Epithelial cell of esophagus (primary cell): ENCODE data around the gene OPA1.

Experiments used
- DNase-seq: peaks from one replicate; pipeline ENCODE4 v3.0.0; 2010; ENCODE audit warnings: low read depth
- H3K4me3 ChIP-seq: 2 replicates; pipeline ENCODE4 v1.5.1; 2011; ENCODE audit warnings: mild to moderate bottlenecking, low read length, control low read depth
- TF ChIP-seq, protein P1 (sequence below): IDR thresholded peaks from 2 replicates; pipeline ENCODE4 v1.5.1; 2011; ENCODE audit warnings: low read depth, mild to moderate bottlenecking, low read length, control low read depth, inconsistent platforms; ENCODE audit not compliant: insufficient read depth; ENCODE audit errors: missing control alignments

Gene OPA1

DNA sequence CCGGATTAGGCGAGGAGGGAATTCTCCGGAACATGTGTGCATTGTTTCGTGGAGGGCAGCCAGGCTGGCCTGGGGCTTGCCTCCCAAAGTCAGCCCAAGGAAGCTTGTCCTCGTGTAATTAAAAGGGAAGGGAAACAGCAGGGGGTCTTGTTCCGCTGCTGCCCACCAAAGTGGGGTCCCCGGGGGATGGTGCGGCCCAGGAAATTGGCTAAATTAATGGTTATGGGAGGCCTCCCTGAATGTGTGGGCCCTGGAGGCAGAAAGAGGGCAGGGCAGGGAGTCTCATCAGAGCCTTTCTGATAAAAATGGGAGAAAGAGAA lies 118.1 kb downstream of the OPA1 start:
- H3K4me3 ChIP-seq = no peak overlapping the region
- TF ChIP-seq, protein P1, sequence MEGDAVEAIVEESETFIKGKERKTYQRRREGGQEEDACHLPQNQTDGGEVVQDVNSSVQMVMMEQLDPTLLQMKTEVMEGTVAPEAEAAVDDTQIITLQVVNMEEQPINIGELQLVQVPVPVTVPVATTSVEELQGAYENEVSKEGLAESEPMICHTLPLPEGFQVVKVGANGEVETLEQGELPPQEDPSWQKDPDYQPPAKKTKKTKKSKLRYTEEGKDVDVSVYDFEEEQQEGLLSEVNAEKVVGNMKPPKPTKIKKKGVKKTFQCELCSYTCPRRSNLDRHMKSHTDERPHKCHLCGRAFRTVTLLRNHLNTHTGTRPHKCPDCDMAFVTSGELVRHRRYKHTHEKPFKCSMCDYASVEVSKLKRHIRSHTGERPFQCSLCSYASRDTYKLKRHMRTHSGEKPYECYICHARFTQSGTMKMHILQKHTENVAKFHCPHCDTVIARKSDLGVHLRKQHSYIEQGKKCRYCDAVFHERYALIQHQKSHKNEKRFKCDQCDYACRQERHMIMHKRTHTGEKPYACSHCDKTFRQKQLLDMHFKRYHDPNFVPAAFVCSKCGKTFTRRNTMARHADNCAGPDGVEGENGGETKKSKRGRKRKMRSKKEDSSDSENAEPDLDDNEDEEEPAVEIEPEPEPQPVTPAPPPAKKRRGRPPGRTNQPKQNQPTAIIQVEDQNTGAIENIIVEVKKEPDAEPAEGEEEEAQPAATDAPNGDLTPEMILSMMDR = no peak
- DNase-seq = no peak

DNA sequence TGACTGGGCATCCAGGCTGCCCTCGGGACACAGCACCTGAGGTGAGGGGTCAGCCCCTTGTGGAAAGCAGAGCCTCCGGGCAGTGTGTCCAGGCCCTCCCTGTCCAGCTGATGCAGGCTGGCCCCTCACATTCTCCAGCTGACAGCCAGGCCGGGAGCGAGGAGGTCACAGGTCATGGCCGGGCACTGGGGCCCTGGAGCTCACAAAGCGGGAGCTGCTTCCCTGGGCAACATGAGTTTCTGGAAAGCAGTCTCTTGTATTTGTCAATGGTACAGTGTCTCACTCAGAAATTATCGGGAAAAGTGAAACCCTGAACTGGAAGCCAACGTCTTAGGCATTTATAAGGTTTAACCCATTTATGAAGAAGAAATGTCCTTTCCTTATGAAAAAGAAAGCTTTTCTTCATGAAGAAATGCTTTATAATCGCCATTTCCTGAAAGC lies 118.5 kb downstream of the OPA1 start:
- DNase-seq = no peak
- H3K4me3 ChIP-seq = no peak overlapping the region
- TF ChIP-seq, protein P1 = no peak

DNA sequence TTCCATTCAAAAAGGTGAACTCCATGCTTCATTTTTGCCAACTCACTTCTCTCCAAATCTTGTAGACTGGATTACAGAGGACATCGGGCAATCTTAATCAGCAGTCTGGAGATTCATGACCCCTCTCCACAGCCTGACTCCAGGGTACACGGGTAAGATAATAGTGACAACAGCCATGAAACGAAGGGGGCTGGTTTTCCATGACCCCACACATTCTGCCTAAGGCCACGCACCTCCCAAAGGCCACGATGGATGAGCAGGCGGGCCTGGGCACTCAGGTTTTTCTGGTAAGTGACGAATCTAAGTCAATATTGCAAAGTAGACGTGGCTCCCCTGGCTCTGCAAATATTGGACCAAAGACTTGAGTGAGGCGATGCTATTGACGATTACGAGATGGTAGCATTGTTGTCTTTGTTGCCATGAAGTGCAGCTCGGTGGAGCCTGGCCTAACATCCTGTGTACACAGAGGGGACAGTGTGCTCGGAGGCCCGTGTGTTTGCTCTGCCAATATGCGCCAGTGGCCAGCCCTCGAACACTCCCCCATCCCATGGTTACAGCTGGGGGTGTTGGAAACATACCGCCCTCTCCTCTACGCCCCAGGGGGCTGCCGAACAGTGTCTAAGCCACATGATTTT lies 119.1 kb downstream of the OPA1 start:
- TF ChIP-seq, protein P1 = no peak
- H3K4me3 ChIP-seq = no peak overlapping the region
- peak; percentile 7 for DNase-seq

DNA sequence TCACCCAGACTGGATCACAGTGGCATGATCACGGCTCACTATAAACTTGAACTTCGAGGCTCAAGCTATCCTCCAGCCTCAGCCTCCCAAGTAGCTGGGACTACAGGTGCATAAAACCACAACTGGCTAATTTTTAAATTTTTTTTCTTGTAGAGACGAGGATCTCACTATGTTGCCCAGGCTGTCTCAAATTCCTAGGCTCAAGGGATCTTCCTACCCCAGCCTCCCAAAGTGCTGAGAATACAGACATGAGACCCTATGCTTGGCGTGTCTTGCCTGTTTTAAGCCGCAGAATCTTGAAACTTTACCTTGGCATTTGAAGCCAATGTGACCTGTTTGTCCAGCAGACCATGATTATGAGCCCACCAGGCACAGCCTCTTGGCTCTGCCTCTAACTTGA lies 119.9 kb downstream of the OPA1 start:
- no peak overlapping the region for H3K4me3 ChIP-seq
- TF ChIP-seq, protein P1 = no peak
- no peak for DNase-seq

DNA sequence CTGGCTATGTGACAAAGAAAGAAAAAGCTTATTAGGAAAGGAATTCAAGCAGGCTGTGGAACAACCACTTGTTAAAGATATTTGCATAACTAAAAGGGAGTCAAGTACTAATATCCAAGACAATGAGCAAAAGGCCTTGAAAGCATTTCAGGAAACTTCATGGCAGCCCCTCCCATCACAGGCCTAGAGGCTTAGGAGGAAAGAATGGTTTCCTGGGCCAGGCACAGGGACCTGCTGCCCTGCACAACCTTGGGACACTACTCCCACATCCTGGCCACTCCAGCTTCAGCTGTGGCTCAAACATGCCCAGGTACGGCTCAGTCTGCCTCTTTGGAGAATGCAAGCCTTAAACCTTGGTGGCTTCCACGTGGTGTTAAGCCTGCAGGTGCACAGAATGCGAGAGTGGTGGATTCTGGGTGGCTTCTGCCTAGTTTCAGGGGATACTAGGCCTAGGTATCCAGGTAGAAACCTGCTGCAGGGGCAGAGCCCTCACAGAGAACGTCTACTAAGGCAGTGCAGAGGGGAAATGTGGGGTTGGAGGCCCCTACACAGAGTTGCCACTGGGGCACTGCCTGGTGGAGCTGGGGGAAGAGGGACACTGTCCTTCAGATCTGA lies 121.6 kb downstream of the OPA1 start:
- TF ChIP-seq, protein P1 = no peak
- no peak for DNase-seq
- H3K4me3 ChIP-seq = no peak overlapping the region

DNA sequence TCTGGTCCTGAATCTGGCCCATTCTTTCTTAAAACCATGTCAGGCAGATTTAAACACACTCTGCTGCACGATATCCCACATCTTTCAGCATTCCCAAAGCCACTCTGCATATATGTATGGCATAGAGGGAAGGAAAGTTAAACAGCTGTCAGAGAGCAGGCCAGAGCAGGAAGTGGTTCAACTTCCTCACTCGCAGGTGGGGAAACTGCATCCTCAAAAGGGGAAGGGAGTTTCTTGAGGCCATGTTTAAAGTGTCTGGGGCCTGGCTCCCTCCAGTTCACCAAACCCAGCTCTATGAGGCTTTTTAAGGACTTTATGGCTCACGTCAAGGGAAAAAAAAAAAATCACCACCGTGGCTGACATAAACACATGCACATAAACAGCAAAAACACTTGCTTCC lies 123.1 kb downstream of the OPA1 start:
- no peak for DNase-seq
- TF ChIP-seq, protein P1 = no peak
- H3K4me3 ChIP-seq = no peak overlapping the region

DNA sequence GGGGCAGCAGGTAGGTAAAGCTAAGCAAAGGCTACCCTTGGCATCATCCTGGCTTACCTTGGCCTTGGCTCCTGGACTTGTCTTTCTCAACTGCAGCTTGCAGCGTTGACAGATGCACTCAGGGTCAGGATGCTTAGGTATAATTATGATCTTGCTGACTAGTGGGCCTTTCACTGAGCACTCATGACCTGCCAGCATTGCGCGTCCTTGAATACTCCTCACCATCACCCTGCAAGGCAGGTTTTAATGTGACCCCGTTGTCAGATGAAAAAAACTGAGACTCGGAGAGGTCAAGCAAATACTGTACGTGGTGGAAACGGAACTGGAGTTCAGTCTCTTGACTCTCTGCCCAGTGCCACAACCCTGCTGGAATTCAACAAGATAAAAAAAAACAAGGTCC lies 126.7 kb downstream of the OPA1 start:
- H3K4me3 ChIP-seq = no peak overlapping the region
- TF ChIP-seq, protein P1 = no peak
- DNase-seq = no peak
